COR-L47 (cell line): ENCODE results near the gene CARHSP1.
"Not testable (repeated sequence)": the region's sequence is repeated elsewhere in the genome, so short reads cannot be mapped to it uniquely, and the experiment has no call there.

Experiments
- DNase-seq: peaks from one replicate; lab custom pipeline; 2025; lab: John Stamatoyannopoulos, UW

The CARHSP1 gene

GRCh38 chr16:8828541-8829165, 40.2 kb downstream of the CARHSP1 start:
- no peak for DNase-seq

GRCh38 chr16:8826278-8826879, 42.4 kb downstream of the CARHSP1 start:
- no peak for DNase-seq

- no peak for DNase-seq
These were observed 46.4 kb downstream of the CARHSP1 start for GRCh38 chr16:8822403-8822802.

GRCh38 chr16:8819411-8820034, 49.3 kb downstream of the CARHSP1 start:
- no peak for DNase-seq

GRCh38 chr16:8818504-8819270, 50.1 kb downstream of the CARHSP1 start:
- DNase-seq, result no peak

- DNase-seq, result no peak
These were observed 51.7 kb downstream of the CARHSP1 start for GRCh38 chr16:8816967-8817655.

- DNase-seq, result no peak
These were observed 54.6 kb downstream of the CARHSP1 start for GRCh38 chr16:8814095-8814806.

- DNase-seq, result no peak
These were observed 56.5 kb downstream of the CARHSP1 start for GRCh38 chr16:8812162-8812843.

- DNase-seq, result no peak
These were observed 60.0 kb downstream of the CARHSP1 start for GRCh38 chr16:8808613-8809353.

GRCh38 chr16:8808009-8808408, 60.8 kb downstream of the CARHSP1 start:
- no peak for DNase-seq

GRCh38 chr16:8807189-8807588, 61.6 kb downstream of the CARHSP1 start:
- no peak for DNase-seq

GRCh38 chr16:8806272-8806983, 62.4 kb downstream of the CARHSP1 start:
- no peak for DNase-seq

- no peak for DNase-seq
These were observed 64.5 kb downstream of the CARHSP1 start for GRCh38 chr16:8804313-8804712.

GRCh38 chr16:8803733-8804132, 65.1 kb downstream of the CARHSP1 start:
- not testable (repeated sequence) for DNase-seq
